ENCODE results near the gene FAM120B. TPM values are rescaled to one million over a fixed set of nuclear protein-coding genes. Genes with fewer than 3 reads are reported as not detected.

The FAM120B gene
- total RNA-seq, 1 donor from 2014 or later: 48.3 TPM

DNA sequence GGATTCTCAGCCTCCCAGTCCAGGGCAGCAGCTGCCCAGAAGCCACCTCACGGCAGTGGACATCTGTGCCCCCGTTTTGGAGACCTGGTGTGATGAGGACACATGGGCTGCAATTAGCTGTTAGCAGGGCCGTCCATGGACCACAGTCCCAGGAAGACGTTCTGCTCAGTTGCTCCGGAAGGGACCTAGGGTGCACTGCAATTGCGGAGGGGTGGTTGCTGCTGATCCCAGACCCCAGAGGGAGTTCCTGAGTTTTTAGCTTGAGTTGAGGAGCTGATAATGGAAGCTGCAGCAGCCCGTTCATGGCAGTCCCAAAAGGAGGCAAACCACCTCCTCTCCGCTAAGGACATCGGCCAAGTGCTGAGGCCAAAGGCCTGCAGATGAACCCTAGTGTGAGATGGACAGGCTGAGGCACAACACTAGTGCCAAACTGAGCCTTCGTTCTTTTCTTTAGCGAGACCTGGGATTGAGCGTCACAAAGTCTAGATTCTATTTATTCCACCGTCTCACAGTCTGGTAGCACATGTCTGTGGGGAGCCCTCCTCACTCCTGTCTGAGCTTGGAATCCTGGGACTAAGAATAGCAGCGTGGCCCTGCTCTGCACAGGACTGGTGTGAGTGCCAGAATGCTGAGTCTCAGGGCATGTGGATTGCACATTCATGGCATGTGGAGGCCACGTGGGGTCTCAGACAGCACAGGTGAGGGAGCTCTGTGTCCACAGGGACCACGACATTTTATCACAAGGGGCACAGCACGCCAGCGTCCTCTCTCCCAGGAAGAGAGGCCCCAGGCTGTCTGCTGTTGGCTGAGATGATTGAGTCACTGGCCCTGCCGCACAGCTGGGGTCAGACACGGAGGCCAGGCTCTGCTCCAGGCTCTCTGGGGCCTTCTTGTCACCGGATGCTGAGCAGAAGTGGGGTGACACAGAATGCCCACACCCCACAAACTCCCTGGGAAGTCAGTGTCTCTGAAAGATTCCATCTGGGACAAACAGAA is 133.1 kb downstream of the FAM120B start:
- Mint-ChIP-seq H3K9me3 (ENCODE audit: unreplicated experiment) (no peaks in the 10 kb centered on the region), H3K36me3 (ENCODE audit: low read depth, unreplicated experiment) (peaks cover 9% of the 10 kb centered on the region), H3K27me3 (ENCODE audit: unreplicated experiment) (peaks cover 9% of the 10 kb centered on the region), H3K4me1 (ENCODE audit: unreplicated experiment) (no peaks in the 10 kb centered on the region), H3K4me3 (ENCODE audit: unreplicated experiment) (no peak overlapping the region), H3K27ac (ENCODE audit: unreplicated experiment) (no peak overlapping the region)
- no peak for DNase-seq (ENCODE audit: low spot score)
- TF ChIP-seq, protein P1, sequence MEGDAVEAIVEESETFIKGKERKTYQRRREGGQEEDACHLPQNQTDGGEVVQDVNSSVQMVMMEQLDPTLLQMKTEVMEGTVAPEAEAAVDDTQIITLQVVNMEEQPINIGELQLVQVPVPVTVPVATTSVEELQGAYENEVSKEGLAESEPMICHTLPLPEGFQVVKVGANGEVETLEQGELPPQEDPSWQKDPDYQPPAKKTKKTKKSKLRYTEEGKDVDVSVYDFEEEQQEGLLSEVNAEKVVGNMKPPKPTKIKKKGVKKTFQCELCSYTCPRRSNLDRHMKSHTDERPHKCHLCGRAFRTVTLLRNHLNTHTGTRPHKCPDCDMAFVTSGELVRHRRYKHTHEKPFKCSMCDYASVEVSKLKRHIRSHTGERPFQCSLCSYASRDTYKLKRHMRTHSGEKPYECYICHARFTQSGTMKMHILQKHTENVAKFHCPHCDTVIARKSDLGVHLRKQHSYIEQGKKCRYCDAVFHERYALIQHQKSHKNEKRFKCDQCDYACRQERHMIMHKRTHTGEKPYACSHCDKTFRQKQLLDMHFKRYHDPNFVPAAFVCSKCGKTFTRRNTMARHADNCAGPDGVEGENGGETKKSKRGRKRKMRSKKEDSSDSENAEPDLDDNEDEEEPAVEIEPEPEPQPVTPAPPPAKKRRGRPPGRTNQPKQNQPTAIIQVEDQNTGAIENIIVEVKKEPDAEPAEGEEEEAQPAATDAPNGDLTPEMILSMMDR (IDR thresholded peaks at IDR 0.05; ENCODE audit: unreplicated experiment): no peak

DNA sequence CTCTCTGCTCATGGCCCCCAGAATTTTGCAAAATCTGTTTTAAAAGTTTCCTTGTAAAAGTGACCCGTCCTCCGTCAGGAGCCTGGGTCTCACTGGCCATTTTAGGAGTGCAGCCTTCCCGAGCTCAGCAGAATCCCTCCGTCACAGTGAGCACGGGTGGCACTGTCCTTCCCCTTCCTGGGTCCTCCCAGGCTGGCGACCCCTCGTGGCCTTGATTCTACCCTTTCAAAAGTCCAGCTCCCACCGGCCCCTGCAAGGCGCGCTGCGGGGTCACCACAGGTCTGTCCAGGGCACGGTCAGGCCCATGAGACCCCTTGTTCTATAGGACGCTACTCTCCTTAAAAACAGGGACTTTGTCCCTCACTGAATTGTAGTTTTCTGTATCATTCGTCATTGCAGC is 133.9 kb downstream of the FAM120B start:
- no peak overlapping the region for H3K4me3 Mint-ChIP-seq (ENCODE audit: unreplicated experiment)
- H3K36me3 Mint-ChIP-seq (ENCODE audit: low read depth, unreplicated experiment): peaks cover 9% of the 10 kb centered on the region
- H3K4me1 Mint-ChIP-seq (ENCODE audit: unreplicated experiment): no peaks in the 10 kb centered on the region
- DNase-seq (ENCODE audit: low spot score): no peak
- no peak overlapping the region for H3K27ac Mint-ChIP-seq (ENCODE audit: unreplicated experiment)
- TF ChIP-seq, protein P1 (IDR thresholded peaks at IDR 0.05; ENCODE audit: unreplicated experiment): no peak
- H3K9me3 Mint-ChIP-seq (ENCODE audit: unreplicated experiment): no peaks in the 10 kb centered on the region
- peaks cover 9% of the 10 kb centered on the region for H3K27me3 Mint-ChIP-seq (ENCODE audit: unreplicated experiment)

DNA sequence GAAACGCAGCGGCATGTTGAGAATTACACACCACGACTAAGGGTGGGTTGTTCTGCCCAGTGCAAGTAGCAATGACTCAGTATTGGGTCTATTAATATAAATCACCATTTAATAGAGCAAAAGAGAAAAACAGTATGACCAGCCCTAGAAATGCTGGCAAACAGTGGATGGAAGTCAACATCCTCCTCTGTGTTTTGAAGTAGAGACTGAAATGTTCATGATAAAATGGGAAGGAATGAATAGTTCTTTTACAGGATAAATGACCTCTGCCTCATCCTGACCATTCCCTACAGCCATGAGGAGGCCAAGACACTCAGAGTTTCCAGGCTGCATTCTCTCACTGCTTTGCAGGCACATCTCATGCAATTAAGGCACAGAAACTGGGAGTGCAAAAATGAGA is 134.8 kb downstream of the FAM120B start:
- no peaks in the 10 kb centered on the region for H3K9me3 Mint-ChIP-seq (ENCODE audit: unreplicated experiment)
- no peak overlapping the region for H3K27ac Mint-ChIP-seq (ENCODE audit: unreplicated experiment)
- no peak for DNase-seq (ENCODE audit: low spot score)
- peaks cover 11% of the 10 kb centered on the region for H3K27me3 Mint-ChIP-seq (ENCODE audit: unreplicated experiment)
- H3K36me3 Mint-ChIP-seq (ENCODE audit: low read depth, unreplicated experiment): peaks cover 6% of the 10 kb centered on the region
- H3K4me3 Mint-ChIP-seq (ENCODE audit: unreplicated experiment): no peak overlapping the region
- TF ChIP-seq, protein P1 (IDR thresholded peaks at IDR 0.05; ENCODE audit: unreplicated experiment): no peak
- H3K4me1 Mint-ChIP-seq (ENCODE audit: unreplicated experiment): no peaks in the 10 kb centered on the region

DNA sequence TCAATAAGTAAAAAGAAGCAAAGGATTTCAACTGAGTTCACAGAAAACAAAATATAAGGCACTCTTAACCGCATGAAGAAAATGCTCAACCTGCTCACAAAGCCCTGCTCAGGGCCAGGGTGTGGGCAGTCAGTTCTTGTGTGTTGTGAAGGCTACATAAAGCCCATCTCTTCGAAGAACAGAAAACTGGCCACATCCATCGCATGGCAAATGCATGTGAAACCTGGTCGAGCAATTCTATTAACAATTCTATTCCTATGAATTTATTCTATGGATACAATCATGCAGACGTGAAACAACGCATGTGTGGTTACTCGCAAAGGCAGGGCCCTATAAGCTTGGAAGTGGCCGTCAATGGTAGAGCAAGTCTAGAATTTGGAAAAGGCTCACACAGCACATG is 136.0 kb downstream of the FAM120B start:
- no peak overlapping the region for H3K4me3 Mint-ChIP-seq (ENCODE audit: unreplicated experiment)
- peaks cover 9% of the 10 kb centered on the region for H3K27me3 Mint-ChIP-seq (ENCODE audit: unreplicated experiment)
- H3K27ac Mint-ChIP-seq (ENCODE audit: unreplicated experiment): no peak overlapping the region
- TF ChIP-seq, protein P1 (IDR thresholded peaks at IDR 0.05; ENCODE audit: unreplicated experiment): no peak
- DNase-seq (ENCODE audit: low spot score): no peak
- peaks cover 5% of the 10 kb centered on the region for H3K36me3 Mint-ChIP-seq (ENCODE audit: low read depth, unreplicated experiment)
- H3K9me3 Mint-ChIP-seq (ENCODE audit: unreplicated experiment): peaks cover 4% of the 10 kb centered on the region
- no peaks in the 10 kb centered on the region for H3K4me1 Mint-ChIP-seq (ENCODE audit: unreplicated experiment)

DNA sequence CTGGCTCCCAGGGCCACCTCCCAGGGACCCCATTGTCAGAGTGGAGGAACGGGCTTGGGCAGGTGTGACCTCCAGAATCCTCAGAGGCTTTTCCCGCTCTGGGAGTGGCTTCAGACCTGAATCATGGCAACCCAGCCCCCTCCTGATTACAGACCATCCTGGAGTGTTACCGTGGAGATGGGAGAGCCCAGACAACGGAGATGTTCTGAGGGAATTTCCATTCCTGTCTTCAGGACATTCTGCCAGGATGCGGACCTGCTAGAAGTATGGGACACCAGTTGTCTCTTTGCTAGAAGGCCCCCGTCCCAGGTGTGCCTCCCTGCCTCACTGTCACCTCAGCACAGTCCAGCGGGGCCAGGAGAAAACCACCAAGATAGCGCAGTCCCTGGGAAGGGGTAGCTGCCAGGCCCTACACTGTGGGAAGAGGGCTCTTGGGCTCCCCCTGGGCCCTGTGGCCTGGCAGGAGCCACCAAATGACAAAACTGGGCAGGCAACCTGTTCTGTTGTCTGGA is 136.6 kb downstream of the FAM120B start:
- TF ChIP-seq, protein P1 (IDR thresholded peaks at IDR 0.05; ENCODE audit: unreplicated experiment): no peak
- no peak overlapping the region for H3K4me3 Mint-ChIP-seq (ENCODE audit: unreplicated experiment)
- peaks cover 4% of the 10 kb centered on the region for H3K9me3 Mint-ChIP-seq (ENCODE audit: unreplicated experiment)
- H3K27me3 Mint-ChIP-seq (ENCODE audit: unreplicated experiment): peaks cover 7% of the 10 kb centered on the region
- H3K27ac Mint-ChIP-seq (ENCODE audit: unreplicated experiment): no peak overlapping the region
- no peak for DNase-seq (ENCODE audit: low spot score)
- H3K4me1 Mint-ChIP-seq (ENCODE audit: unreplicated experiment): no peaks in the 10 kb centered on the region
- peaks cover 5% of the 10 kb centered on the region for H3K36me3 Mint-ChIP-seq (ENCODE audit: low read depth, unreplicated experiment)
